Measurements from ENCODE around the gene RPS16.

RPS16 gene

DNA sequence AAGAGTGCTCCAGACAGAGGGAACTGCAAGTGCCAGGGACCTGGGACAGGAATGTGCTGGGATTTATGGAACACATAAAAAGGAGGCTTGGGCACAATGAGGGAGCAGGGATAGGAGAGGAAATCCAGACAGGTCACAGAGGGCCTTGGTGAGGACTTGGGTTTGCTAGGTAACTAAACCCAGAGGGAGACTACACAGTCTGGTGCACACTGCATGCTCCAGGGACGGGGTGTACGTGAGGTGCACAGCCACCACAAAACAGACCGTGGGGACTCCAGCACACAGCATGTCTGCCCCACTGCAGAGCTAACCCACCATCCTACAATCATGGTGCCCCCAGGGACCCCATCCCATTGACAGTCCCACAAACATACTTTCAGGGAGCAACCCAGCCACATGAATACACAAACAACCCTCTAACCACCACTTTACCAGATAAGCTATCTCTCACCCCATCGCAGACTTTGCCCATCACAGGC lies 34.6 kb downstream of the RPS16 start:
- no peaks in the 10 kb centered on the region for H3K27me3 ChIP-seq (ENCODE audit: control insufficient read depth, insufficient read depth, low read length)
- no peaks in the 10 kb centered on the region for H3K9me3 ChIP-seq (ENCODE audit: control insufficient read depth, insufficient read depth, low read length)
- no peak overlapping the region for H3K9ac ChIP-seq (ENCODE audit: low read depth, low read length)
- peaks cover 22% of the 10 kb centered on the region for H3K4me1 ChIP-seq (ENCODE audit: control insufficient read depth, insufficient read depth, low read length)
- peaks cover 2% of the 10 kb centered on the region for H3K36me3 ChIP-seq (ENCODE audit: control insufficient read depth, insufficient read depth, low read length)
- no peak overlapping the region for H3K4me3 ChIP-seq (ENCODE audit: low read depth, low read length)

DNA sequence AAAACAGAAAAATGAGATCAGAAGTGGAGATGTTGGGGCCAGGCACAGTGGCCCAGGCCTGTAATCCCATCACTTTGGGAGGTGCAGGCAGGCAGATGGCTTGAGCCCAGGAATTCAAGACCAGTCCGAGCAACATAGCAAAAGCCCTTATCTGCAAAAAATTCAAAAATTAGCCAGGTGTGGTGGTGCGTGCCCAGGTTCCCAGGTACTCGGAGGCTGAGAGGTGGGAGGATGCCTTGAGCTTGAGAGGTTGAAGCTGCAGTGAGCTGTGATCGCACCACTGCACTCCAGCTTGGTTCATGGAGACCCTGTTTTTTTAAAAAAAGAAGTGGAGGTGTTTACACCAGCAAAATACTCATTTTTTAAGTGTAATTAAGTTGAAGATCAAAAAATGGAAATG lies 35.7 kb downstream of the RPS16 start:
- H3K4me3 ChIP-seq (ENCODE audit: low read depth, low read length), result no peak overlapping the region
- peaks cover 17% of the 10 kb centered on the region for H3K4me1 ChIP-seq (ENCODE audit: control insufficient read depth, insufficient read depth, low read length)
- H3K27me3 ChIP-seq (ENCODE audit: control insufficient read depth, insufficient read depth, low read length), result no peaks in the 10 kb centered on the region
- no peaks in the 10 kb centered on the region for H3K9me3 ChIP-seq (ENCODE audit: control insufficient read depth, insufficient read depth, low read length)
- no peak overlapping the region for H3K9ac ChIP-seq (ENCODE audit: low read depth, low read length)
- peaks cover 2% of the 10 kb centered on the region for H3K36me3 ChIP-seq (ENCODE audit: control insufficient read depth, insufficient read depth, low read length)

DNA sequence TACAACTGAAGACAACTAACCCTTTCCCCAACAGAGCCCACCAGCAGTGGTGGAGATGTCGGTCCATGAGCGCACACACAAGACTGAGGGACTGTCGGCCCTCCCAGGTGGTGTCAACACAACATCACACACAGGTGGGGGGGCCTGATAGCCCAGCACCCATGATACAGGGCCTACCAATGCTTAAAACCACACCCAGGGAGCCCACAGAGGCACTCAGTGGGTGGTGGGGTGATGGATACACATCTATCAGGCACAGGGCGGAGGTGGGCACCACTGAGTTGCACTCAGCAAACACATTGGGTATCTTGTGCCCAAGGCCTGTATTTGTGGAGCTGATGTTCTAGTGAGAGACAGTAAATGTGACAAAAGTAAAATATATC lies 36.1 kb downstream of the RPS16 start:
- Histone ChIP-seq H3K36me3 (ENCODE audit: control insufficient read depth, insufficient read depth, low read length) (peaks cover 2% of the 10 kb centered on the region), H3K9ac (ENCODE audit: low read depth, low read length) (no peak overlapping the region), H3K4me1 (ENCODE audit: control insufficient read depth, insufficient read depth, low read length) (peaks cover 17% of the 10 kb centered on the region), H3K4me3 (ENCODE audit: low read depth, low read length) (no peak overlapping the region), H3K9me3 (ENCODE audit: control insufficient read depth, insufficient read depth, low read length) (no peaks in the 10 kb centered on the region), H3K27me3 (ENCODE audit: control insufficient read depth, insufficient read depth, low read length) (no peaks in the 10 kb centered on the region)

DNA sequence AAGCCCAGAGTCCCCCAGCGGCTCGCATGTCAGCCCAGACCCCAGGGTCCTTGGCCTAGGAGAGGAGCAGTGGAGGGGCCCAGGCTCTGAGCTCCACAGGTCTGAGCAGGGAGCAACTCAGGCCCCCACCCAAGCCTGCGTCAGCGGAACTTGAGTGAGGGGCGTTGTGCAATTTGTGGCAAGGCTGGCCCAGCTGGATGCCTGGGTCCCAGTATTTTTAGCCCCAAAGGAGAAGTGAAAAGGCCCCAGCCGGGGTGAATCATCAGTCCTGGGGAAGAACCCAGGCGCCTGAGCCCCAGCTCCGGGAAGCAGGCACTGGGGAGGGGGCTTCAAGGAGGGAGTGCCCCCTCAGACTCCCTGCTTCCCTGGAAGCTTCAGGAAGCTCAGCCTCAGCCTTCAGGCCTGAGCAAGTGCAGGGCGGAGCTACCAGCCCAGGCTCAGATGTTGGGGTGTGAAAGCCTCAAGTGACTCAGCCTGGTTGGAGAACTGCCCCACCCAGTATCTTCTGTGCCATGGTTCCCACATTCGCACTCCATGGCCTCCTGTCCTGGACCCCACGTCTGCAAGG lies 37.4 kb downstream of the RPS16 start:
- Histone ChIP-seq H3K36me3 (ENCODE audit: control insufficient read depth, insufficient read depth, low read length) (peaks cover 9% of the 10 kb centered on the region), H3K4me1 (ENCODE audit: control insufficient read depth, insufficient read depth, low read length) (peaks cover 17% of the 10 kb centered on the region), H3K9ac (ENCODE audit: low read depth, low read length) (no peak overlapping the region), H3K27me3 (ENCODE audit: control insufficient read depth, insufficient read depth, low read length) (no peaks in the 10 kb centered on the region), H3K4me3 (ENCODE audit: low read depth, low read length) (no peak overlapping the region), H3K9me3 (ENCODE audit: control insufficient read depth, insufficient read depth, low read length) (no peaks in the 10 kb centered on the region)

DNA sequence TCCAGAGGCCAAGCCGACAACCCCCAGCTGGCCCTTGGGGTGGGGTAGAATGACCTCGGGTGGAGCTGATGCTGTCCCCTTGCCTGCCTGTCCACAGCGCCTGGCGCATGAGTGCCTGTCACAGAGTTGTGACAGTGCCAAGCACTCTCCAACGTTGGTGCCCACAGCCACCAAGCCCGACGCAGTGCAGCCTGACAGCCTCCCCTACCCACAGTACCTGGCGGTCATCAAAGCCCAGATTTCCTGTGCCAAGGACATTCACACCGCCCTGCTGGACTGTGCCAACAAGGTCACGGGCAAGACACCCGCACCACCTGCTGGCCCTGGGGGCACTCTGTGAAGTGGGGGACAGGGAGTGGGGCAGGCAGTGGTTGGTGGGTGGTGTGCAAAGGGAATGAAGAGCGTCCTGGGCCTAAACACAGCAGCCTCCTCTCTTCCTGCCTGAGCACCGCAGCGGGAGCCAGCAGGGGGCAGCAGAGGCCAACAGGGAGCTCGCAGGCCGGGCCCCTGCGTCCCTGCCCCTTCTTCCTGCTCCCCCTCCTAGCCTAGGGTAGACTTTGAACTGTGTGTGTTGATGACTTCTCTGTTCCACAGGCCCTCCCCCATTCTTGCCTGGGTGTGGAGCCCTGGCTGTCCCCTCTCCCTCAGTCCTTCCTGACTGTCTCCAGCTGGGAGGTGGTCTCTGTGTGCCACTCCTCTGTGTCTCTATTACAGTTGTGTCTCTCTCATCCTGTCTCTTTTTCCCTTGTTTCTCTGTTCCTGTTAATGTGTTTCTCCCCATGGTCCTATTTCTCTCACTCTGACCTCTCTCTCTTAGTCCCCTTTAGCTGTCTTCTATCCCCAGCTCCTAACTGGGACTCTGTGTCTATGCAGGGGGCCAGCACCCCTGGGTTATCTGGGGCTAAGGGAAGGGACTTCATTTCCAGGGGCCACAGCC lies 38.1 kb downstream of the RPS16 start:
- Histone ChIP-seq H3K36me3 (ENCODE audit: control insufficient read depth, insufficient read depth, low read length) (peaks cover 10% of the 10 kb centered on the region), H3K4me3 (ENCODE audit: low read depth, low read length) (no peak overlapping the region), H3K27me3 (ENCODE audit: control insufficient read depth, insufficient read depth, low read length) (no peaks in the 10 kb centered on the region), H3K9me3 (ENCODE audit: control insufficient read depth, insufficient read depth, low read length) (no peaks in the 10 kb centered on the region), H3K4me1 (ENCODE audit: control insufficient read depth, insufficient read depth, low read length) (peaks cover 17% of the 10 kb centered on the region), H3K9ac (ENCODE audit: low read depth, low read length) (no peak overlapping the region)

DNA sequence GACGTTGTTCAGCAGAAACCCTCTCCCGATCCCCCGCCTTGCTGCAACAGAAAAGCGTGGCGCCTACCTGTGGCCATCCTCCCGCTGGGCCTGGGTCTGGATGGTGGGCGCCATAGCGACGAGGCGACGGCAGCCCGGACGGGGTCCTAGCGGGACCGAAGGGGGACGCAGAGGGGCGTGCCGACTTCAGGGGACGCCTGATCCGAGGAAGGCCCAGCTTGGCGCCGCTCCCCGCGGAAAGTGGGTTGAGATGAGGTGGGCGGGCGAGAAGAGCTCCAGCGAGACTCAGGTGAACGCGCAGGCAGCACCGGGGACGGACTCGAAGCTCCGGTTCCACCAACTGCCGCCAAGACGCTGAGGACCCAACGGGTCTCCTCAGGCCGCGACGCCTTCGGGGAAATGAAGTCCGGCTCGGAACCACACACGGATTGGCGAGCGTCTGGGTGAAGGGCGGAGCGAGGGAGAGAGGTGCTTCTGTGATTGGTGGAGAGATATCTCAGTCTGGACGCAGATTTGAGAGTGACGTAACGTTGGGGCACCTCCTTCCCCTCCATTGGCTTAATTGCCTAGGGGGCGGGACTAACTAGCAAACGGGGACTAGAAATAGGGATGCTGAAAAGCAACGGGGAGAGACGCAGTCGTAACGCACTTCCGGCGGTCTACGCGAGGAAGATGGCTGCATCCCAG lies 44.9 kb downstream of the RPS16 start, which contains the start of the genes MED29 and PAF1:
TSS of gene MED29 (plus strand) at position 628 of the 687 bp plus-strand sequence. CDS start at position 673, 45 bp downstream.
TSS of gene PAF1 (minus strand) at position 356 of the 687 bp plus-strand sequence. CDS start at position 114, 242 bp downstream.
- Histone ChIP-seq H3K9me3 (ENCODE audit: control insufficient read depth, insufficient read depth, low read length) (no peaks in the 10 kb centered on the region), H3K27me3 (ENCODE audit: control insufficient read depth, insufficient read depth, low read length) (no peaks in the 10 kb centered on the region), H3K4me3 (ENCODE audit: low read depth, low read length) (peak within 1 kb of the TSS; percentile 93), H3K4me1 (ENCODE audit: control insufficient read depth, insufficient read depth, low read length) (peaks cover 2% of the 10 kb centered on the region), H3K36me3 (ENCODE audit: control insufficient read depth, insufficient read depth, low read length) (peaks cover 25% of the 10 kb centered on the region), H3K9ac (ENCODE audit: low read depth, low read length) (peak within 1 kb of the TSS; percentile 87)

GRCh38 chr19:39390451-39390750 lies 45.3 kb downstream of the RPS16 start:
- H3K4me1 ChIP-seq (ENCODE audit: control insufficient read depth, insufficient read depth, low read length), result peaks cover 2% of the 10 kb centered on the region
- H3K4me3 ChIP-seq (ENCODE audit: low read depth, low read length), result peak overlapping the region; percentile 73
- no peaks in the 10 kb centered on the region for H3K27me3 ChIP-seq (ENCODE audit: control insufficient read depth, insufficient read depth, low read length)
- peak overlapping the region; percentile 86 for H3K9ac ChIP-seq (ENCODE audit: low read depth, low read length)
- H3K9me3 ChIP-seq (ENCODE audit: control insufficient read depth, insufficient read depth, low read length), result no peaks in the 10 kb centered on the region
- H3K36me3 ChIP-seq (ENCODE audit: control insufficient read depth, insufficient read depth, low read length), result peaks cover 26% of the 10 kb centered on the region

DNA sequence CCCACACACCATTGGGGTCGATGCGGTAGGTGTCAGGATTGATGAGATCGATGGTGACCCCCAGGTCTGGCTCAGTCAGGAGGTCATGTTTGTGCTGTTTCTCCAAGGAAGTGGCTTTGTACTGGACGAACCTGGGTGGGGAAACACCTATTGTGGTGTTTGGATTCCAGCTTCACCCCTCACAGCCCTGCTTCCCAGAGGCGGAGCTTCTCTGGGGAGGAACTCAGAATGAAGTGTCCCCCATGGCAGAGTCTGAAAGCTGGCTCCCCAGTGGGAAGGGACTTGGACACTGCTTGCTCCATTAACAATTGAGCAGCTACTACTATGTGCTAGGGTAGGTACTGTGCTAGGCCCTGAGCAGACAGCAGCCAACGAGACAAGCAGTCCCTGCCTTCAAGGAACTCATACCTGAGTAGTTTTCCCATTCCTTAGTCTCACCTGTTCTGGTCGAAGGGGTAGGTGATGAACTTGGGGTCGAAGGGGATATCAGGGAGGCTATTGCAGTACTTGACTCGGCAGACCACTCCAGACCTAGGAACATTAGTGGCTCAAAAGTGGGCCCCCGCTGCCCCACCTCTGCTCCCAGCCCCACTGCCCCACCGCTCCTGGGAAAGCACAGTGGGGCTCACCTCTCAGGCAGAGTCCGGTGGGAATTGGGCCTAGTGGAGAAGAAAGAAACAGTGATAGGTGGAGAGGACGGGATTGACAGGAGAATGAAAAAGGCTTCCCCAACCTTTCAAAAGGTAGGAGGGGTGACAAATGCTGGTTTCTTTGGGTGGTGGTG lies 45.9 kb downstream of the RPS16 start:
- no peaks in the 10 kb centered on the region for H3K27me3 ChIP-seq (ENCODE audit: control insufficient read depth, insufficient read depth, low read length)
- peaks cover 28% of the 10 kb centered on the region for H3K36me3 ChIP-seq (ENCODE audit: control insufficient read depth, insufficient read depth, low read length)
- H3K9ac ChIP-seq (ENCODE audit: low read depth, low read length), result peak overlapping the region; percentile 86
- H3K4me3 ChIP-seq (ENCODE audit: low read depth, low read length), result peak overlapping the region; percentile 73
- peaks cover 2% of the 10 kb centered on the region for H3K4me1 ChIP-seq (ENCODE audit: control insufficient read depth, insufficient read depth, low read length)
- H3K9me3 ChIP-seq (ENCODE audit: control insufficient read depth, insufficient read depth, low read length), result no peaks in the 10 kb centered on the region

DNA sequence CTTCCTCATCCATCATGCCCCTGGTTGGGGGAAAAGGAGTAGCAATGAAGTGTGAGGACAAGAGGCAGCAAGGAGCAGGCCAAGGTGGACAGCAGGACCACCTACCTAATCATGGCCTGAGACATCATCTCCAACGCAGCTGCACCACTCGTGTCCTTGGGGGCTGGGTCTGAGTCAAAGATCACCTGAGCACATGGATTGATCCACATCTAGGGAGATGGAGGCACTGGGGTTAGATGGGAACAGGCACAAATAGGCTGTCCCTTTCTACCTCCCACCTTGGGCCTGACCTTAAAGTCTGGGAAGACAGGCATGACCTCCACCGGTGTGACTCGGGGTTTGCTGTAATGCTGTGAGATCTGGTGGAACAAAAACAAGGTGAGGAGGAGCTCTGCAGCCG lies 47.1 kb downstream of the RPS16 start:
- no peak overlapping the region for H3K9ac ChIP-seq (ENCODE audit: low read depth, low read length)
- peaks cover 25% of the 10 kb centered on the region for H3K36me3 ChIP-seq (ENCODE audit: control insufficient read depth, insufficient read depth, low read length)
- H3K27me3 ChIP-seq (ENCODE audit: control insufficient read depth, insufficient read depth, low read length), result no peaks in the 10 kb centered on the region
- no peaks in the 10 kb centered on the region for H3K9me3 ChIP-seq (ENCODE audit: control insufficient read depth, insufficient read depth, low read length)
- no peak overlapping the region for H3K4me3 ChIP-seq (ENCODE audit: low read depth, low read length)
- peaks cover 2% of the 10 kb centered on the region for H3K4me1 ChIP-seq (ENCODE audit: control insufficient read depth, insufficient read depth, low read length)

DNA sequence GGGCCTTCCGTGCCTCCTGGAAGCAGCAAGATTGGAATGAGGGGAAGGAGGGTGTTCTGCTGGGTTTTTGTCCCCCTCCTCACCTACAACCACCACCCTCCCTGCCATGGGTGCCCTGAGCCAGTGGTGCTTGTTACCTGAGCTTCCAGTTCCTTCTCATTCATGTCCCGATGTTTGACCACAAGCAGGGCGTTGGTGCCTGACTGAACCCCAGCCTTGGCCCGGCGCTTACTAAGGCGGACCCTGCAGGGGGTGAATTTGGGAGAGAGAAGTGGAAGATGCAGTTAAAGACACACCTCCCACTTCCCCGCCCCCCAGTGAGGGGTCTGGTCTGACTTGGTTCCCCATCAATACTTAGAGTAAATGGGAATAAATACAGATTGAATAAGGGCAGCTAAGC lies 49.2 kb downstream of the RPS16 start:
- peaks cover 36% of the 10 kb centered on the region for H3K36me3 ChIP-seq (ENCODE audit: control insufficient read depth, insufficient read depth, low read length)
- no peak overlapping the region for H3K9ac ChIP-seq (ENCODE audit: low read depth, low read length)
- H3K9me3 ChIP-seq (ENCODE audit: control insufficient read depth, insufficient read depth, low read length), result no peaks in the 10 kb centered on the region
- peaks cover 2% of the 10 kb centered on the region for H3K4me1 ChIP-seq (ENCODE audit: control insufficient read depth, insufficient read depth, low read length)
- H3K4me3 ChIP-seq (ENCODE audit: low read depth, low read length), result no peak overlapping the region
- no peaks in the 10 kb centered on the region for H3K27me3 ChIP-seq (ENCODE audit: control insufficient read depth, insufficient read depth, low read length)
